Endothelial cell (in vitro differentiated cells): Measurements from ENCODE around the gene TSPAN10. TPM values are rescaled to one million over a fixed set of nuclear protein-coding genes. Genes with fewer than 3 reads are reported as not detected.

Experiments
- DNase-seq: peaks from one replicate; pipeline ENCODE4 v3.0.0; 2021; ENCODE audit warnings: low spot score
- H3K27ac Mint-ChIP-seq: one replicate; pipeline ENCODE4 v1.8.0; 2021; ENCODE audit warnings: mixed read lengths, inconsistent platforms; ENCODE audit not compliant: unreplicated experiment
- H3K27me3 Mint-ChIP-seq: one replicate; pipeline ENCODE4 v1.8.0; 2021; ENCODE audit warnings: mild to moderate bottlenecking, moderate library complexity, mixed read lengths, inconsistent platforms; ENCODE audit not compliant: unreplicated experiment
- H3K36me3 Mint-ChIP-seq: one replicate; pipeline ENCODE4 v1.8.0; 2021; ENCODE audit warnings: mild to moderate bottlenecking, low read depth, mixed read lengths, inconsistent platforms; ENCODE audit not compliant: unreplicated experiment
- H3K4me1 Mint-ChIP-seq: one replicate; pipeline ENCODE4 v1.8.0; 2021; ENCODE audit warnings: mild to moderate bottlenecking, mixed read lengths, inconsistent platforms; ENCODE audit not compliant: unreplicated experiment
- H3K4me3 Mint-ChIP-seq: one replicate; pipeline ENCODE4 v1.8.0; 2021; ENCODE audit warnings: mild to moderate bottlenecking, mixed read lengths, inconsistent platforms; ENCODE audit not compliant: unreplicated experiment
- H3K9me3 Mint-ChIP-seq: one replicate; pipeline ENCODE4 v1.8.0; 2021; ENCODE audit warnings: mixed read lengths, inconsistent platforms; ENCODE audit not compliant: unreplicated experiment
- CTCF ChIP-seq: fragments of 200-600 bp; sonication (generic); IDR thresholded peaks from one replicate; pipeline ENCODE4 v1.5.0; 2021; ENCODE audit warnings: antibody characterized with exemption; ENCODE audit not compliant: unreplicated experiment
- total RNA-seq: library from RNA; stranded (reverse); fragmentation: NEBNext Ultra II Directional; extraction: Animal tissue kit (Norgen Biotek cat#: 25700); gene quantifications from one replicate; pipeline ENCODE4 v1.2.1, GENCODE V29; 2021; ENCODE audit not compliant: unreplicated experiment

TSPAN10 gene
- total RNA-seq, 1 donor from 2014 or later, result 2.5 TPM

- Mint-ChIP-seq H3K4me3 (no peak overlapping the region), H3K27me3 (peaks cover 10% of the 10 kb centered on the region), H3K9me3 (no peaks in the 10 kb centered on the region), H3K36me3 (peaks cover 9% of the 10 kb centered on the region), H3K4me1 (peaks cover 10% of the 10 kb centered on the region), H3K27ac (no peak overlapping the region)
- DNase-seq, result no peak
- TF ChIP-seq CTCF, result no peak
Measured at GRCh38 chr17:81640011-81640410, 3.0 kb downstream of the TSPAN10 start.

- H3K9me3 Mint-ChIP-seq, result no peaks in the 10 kb centered on the region
- peaks cover 3% of the 10 kb centered on the region for H3K36me3 Mint-ChIP-seq
- no peak for DNase-seq
- H3K27me3 Mint-ChIP-seq, result peaks cover 13% of the 10 kb centered on the region
- H3K4me1 Mint-ChIP-seq, result no peaks in the 10 kb centered on the region
- H3K4me3 Mint-ChIP-seq, result no peak overlapping the region
- no peak overlapping the region for H3K27ac Mint-ChIP-seq
- no peak for TF ChIP-seq CTCF
Measured at GRCh38 chr17:81641825-81642489, 5.0 kb downstream of the TSPAN10 start.

DNA sequence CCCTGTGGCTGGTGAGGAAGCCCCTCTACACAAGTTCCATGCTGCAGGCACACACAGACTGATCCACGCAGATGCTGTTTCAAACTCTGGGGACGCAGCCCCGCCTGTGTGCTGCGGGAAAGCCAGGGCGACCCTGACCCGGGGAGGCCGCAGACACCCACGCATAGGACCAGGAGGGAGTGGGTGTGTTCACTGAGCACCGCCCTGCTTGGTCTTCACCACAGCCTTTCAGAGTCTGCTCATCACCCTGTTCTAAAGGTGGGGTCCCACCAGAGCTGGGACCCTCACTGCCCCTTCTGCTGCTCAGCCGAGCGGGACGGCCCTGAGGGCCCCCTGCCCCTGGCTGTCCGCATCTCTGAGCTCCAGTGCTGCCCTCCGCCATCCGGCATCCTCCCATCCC is 7.5 kb downstream of the TSPAN10 start:
- H3K4me1 Mint-ChIP-seq, result no peaks in the 10 kb centered on the region
- no peak overlapping the region for H3K27ac Mint-ChIP-seq
- peaks cover 21% of the 10 kb centered on the region for H3K27me3 Mint-ChIP-seq
- no peak for TF ChIP-seq CTCF
- H3K4me3 Mint-ChIP-seq, result no peak overlapping the region
- peaks cover 3% of the 10 kb centered on the region for H3K36me3 Mint-ChIP-seq
- H3K9me3 Mint-ChIP-seq, result no peaks in the 10 kb centered on the region
- DNase-seq, result no peak

DNA sequence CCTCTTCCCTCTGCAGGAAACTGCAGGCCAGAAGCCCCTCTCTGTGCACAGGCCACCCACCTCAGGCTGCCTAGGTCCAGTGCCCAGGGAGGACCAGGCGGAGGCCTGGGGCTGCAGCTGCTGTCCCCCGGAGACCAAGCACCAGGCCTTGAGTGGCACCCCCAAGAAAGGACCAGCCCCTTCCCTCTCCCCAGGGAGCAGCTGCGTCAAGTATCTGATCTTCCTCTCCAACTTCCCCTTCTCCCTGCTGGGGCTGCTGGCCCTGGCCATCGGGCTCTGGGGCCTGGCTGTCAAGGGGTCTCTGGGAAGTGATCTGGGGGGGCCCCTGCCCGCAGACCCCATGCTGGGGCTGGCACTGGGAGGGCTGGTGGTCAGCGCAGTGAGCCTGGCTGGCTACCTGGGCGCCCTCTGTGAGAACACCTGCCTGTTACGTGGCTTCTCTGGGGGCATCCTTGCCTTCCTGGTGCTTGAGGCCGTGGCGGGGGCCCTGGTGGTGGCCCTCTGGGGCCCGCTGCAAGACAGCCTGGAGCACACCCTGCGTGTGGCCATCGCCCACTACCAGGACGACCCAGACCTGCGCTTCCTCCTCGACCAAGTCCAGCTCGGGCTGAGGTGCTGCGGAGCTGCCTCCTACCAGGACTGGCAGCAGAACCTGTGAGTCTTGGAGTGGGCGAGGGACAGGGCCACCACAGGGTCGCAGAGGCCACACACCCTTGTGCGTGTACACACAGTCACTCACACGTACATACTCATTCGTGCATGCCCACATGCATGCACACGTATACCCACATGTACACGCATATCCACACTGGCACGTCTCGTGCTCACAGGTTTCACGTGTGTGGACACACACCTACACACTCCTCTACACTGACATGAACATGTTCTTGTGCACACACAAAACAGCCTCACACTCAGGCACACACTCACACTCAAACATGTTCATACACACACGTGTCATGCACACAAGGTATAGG is 8.3 kb downstream of the TSPAN10 start:
- no peak overlapping the region for H3K27ac Mint-ChIP-seq
- no peak for DNase-seq
- H3K4me1 Mint-ChIP-seq, result no peaks in the 10 kb centered on the region
- H3K36me3 Mint-ChIP-seq, result peaks cover 3% of the 10 kb centered on the region
- no peaks in the 10 kb centered on the region for H3K9me3 Mint-ChIP-seq
- peaks cover 21% of the 10 kb centered on the region for H3K27me3 Mint-ChIP-seq
- no peak overlapping the region for H3K4me3 Mint-ChIP-seq
- TF ChIP-seq CTCF, result no peak
